ENCODE measurements around the gene NLRC4. TPM values are rescaled to one million over a fixed set of nuclear protein-coding genes. Genes with fewer than 3 reads are reported as not detected.

The NLRC4 gene
- total and polyA plus RNA-seq, 2 experiments from 2014 or later, result 0.13 to 0.21 TPM

- Histone ChIP-seq H2AFZ (no peak overlapping the region), H3K27ac (no peak overlapping the region), H3K27me3 (no peaks in the 10 kb centered on the region), H4K20me1 (ENCODE audit: insufficient read depth, poor library complexity, severe bottlenecking) (no peaks in the 10 kb centered on the region), H3K9me2 (replicated peaks; ENCODE audit: insufficient read depth) (no peaks in the 10 kb centered on the region), H3K79me2 (no peaks in the 10 kb centered on the region), H3K9me3 (ENCODE audit: low read depth) (no peaks in the 10 kb centered on the region), H3K4me1 (ENCODE audit: insufficient read depth) (peaks cover 5% of the 10 kb centered on the region), H3K4me2 (no peak overlapping the region), H3K4me3 (no peak overlapping the region), H3K36me3 (replicated peaks; ENCODE audit: insufficient read depth, low read depth) (no peaks in the 10 kb centered on the region)
- WGBS (ENCODE audit: low lambda C conversion rate, missing lambda C conversion rate), result 84% methylated on average over 2 of the region's 2 CpGs
- TF ChIP-seq CTCF (IDR thresholded peaks at IDR 0.05; ENCODE audit: poor library complexity) (no peak), EZH2 (IDR thresholded peaks at IDR 0.05; ENCODE audit: borderline replicate concordance) (no peak), EZH2phosphoT487 (IDR thresholded peaks at IDR 0.05; ENCODE audit: low read depth, severe bottlenecking, unreplicated experiment) (no peak)
- DNase-seq (ENCODE audit: low spot score), result no peak
Measured at GRCh38 chr2:32222966-32223365, 41.7 kb downstream of the NLRC4 start.

GRCh38 chr2:32220445-32220844 lies 44.2 kb downstream of the NLRC4 start:
- Histone ChIP-seq H2AFZ (no peak overlapping the region), H3K4me1 (ENCODE audit: insufficient read depth) (no peaks in the 10 kb centered on the region), H3K36me3 (replicated peaks; ENCODE audit: insufficient read depth, low read depth) (no peaks in the 10 kb centered on the region), H3K9me2 (replicated peaks; ENCODE audit: insufficient read depth) (no peaks in the 10 kb centered on the region), H3K27ac (no peak overlapping the region), H3K4me3 (no peak overlapping the region), H3K4me2 (no peak overlapping the region), H3K27me3 (no peaks in the 10 kb centered on the region), H3K9me3 (ENCODE audit: low read depth) (no peaks in the 10 kb centered on the region), H3K79me2 (no peaks in the 10 kb centered on the region), H4K20me1 (ENCODE audit: insufficient read depth, poor library complexity, severe bottlenecking) (no peaks in the 10 kb centered on the region)
- no peak for DNase-seq (ENCODE audit: low spot score)
- no peak for TF ChIP-seq CTCF (IDR thresholded peaks at IDR 0.05; ENCODE audit: poor library complexity)
- TF ChIP-seq EZH2 (IDR thresholded peaks at IDR 0.05; ENCODE audit: borderline replicate concordance), result no peak
- TF ChIP-seq EZH2phosphoT487 (IDR thresholded peaks at IDR 0.05; ENCODE audit: low read depth, severe bottlenecking, unreplicated experiment), result no peak

GRCh38 chr2:32212295-32212694 lies 52.4 kb downstream of the NLRC4 start:
- DNase-seq (ENCODE audit: low spot score), result no peak
- no peak overlapping the region for H2AFZ ChIP-seq
- H3K27ac ChIP-seq, result no peak overlapping the region
- no peaks in the 10 kb centered on the region for H3K36me3 ChIP-seq (replicated peaks; ENCODE audit: insufficient read depth, low read depth)
- H3K4me1 ChIP-seq (ENCODE audit: insufficient read depth), result no peaks in the 10 kb centered on the region
- H3K27me3 ChIP-seq, result no peaks in the 10 kb centered on the region
- 90% methylated on average over 4 of the region's 4 CpGs for WGBS (ENCODE audit: low lambda C conversion rate, missing lambda C conversion rate)
- H3K79me2 ChIP-seq, result no peaks in the 10 kb centered on the region
- TF ChIP-seq EZH2 (IDR thresholded peaks at IDR 0.05; ENCODE audit: borderline replicate concordance), result no peak
- TF ChIP-seq EZH2phosphoT487 (IDR thresholded peaks at IDR 0.05; ENCODE audit: low read depth, severe bottlenecking, unreplicated experiment), result no peak
- TF ChIP-seq CTCF (IDR thresholded peaks at IDR 0.05; ENCODE audit: poor library complexity), result no peak
- H3K4me2 ChIP-seq, result no peak overlapping the region
- no peaks in the 10 kb centered on the region for H3K9me2 ChIP-seq (replicated peaks; ENCODE audit: insufficient read depth)
- H3K9me3 ChIP-seq (ENCODE audit: low read depth), result no peaks in the 10 kb centered on the region
- no peaks in the 10 kb centered on the region for H4K20me1 ChIP-seq (ENCODE audit: insufficient read depth, poor library complexity, severe bottlenecking)
- no peak overlapping the region for H3K4me3 ChIP-seq

Data from hepatocyte (in vitro differentiated cells).